ENCODE measurements around the gene FNTB. TPM values are rescaled to one million over a fixed set of nuclear protein-coding genes. Genes with fewer than 3 reads are reported as not detected.

Gene FNTB
- total and polyA plus RNA-seq, 5 experiments from 2014 or later, result 2.0 to 9.9 (median 7.7) TPM

- ATAC-seq, result no peak
Measured at GRCh38 chr14:65107200-65107599, 120.5 kb downstream of the FNTB start.

DNA sequence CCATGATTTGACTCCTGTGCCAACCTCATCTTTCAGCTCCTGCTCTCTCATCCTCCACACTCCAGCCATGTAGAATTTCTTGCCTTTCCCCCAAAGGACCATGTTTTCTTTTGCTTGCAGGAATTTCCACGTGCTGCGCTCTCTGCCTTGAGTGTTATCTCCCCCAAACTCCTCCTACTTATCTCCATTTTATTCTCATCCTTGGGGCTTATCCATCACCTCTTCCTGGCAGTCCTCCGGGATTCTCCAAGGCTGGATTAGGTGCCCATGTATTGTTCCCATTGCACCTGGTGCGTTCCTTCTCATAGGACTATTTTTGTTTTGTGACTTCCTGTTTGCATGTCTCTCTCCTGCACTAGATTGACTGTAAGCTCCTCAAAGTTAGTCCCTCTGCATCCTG, 122.7 kb downstream of the FNTB start:
- H3K9me3 Mint-ChIP-seq, result no peaks in the 10 kb centered on the region

More at GRCh38 chr14:65107200-65107599, 120.5 kb downstream of the FNTB start:
- no peak overlapping the region for H3K4me3 Mint-ChIP-seq
- POLR2A ChIA-PET, result no interaction called here
- no peak overlapping the region for H3K27ac Mint-ChIP-seq
- DNase-seq, result no peak
- no peaks in the 10 kb centered on the region for H3K36me3 Mint-ChIP-seq
- H3K4me1 Mint-ChIP-seq, result peaks cover 0 to 8% (median 4%) of the 10 kb centered on the region in 4 donors
- peaks cover 0 to 1% (median 0%) of the 10 kb centered on the region in 5 donors for H3K27me3 Mint-ChIP-seq
- no peaks in the 10 kb centered on the region for H3K9me3 Mint-ChIP-seq

DNA sequence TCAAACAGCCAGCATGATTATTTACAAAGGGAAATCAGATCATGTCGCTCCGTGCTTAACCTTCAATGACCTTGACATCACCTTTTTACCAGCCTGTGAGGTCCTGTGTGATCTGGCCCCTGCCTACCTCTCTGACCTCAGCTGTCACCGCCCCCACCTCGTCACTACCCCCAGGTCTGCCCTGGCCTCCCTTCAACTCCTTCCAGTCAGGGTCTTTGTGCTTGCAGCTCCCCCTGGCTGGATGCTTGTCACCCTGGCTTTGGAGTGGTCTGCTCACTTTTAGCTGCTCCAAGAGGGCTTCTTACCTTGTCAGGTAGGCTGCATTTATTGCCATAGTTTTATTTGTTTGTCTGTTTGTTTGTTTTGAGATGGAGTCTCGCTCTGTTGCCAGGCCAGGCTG, 123.8 kb downstream of the FNTB start:
- Mint-ChIP-seq H3K4me3 (no peak overlapping the region), H3K27ac (peak overlapping the region in 1 of 10 donors; percentile 22), H3K27me3 (no peaks in the 10 kb centered on the region), H3K4me1 (no peaks in the 10 kb centered on the region), H3K9me3 (no peaks in the 10 kb centered on the region), H3K36me3 (no peaks in the 10 kb centered on the region)
- ATAC-seq (no peak), DNase-seq (no peak)
- POLR2A ChIA-PET, result no interaction called here

More for the DNA sequence above, 122.7 kb downstream of the FNTB start:
- no peak for DNase-seq
- Mint-ChIP-seq H3K27me3 (no peaks in the 10 kb centered on the region), H3K4me3 (no peak overlapping the region), H3K27ac (no peak overlapping the region), H3K36me3 (no peaks in the 10 kb centered on the region), H3K4me1 (no peaks in the 10 kb centered on the region)
- no peak for ATAC-seq
- POLR2A ChIA-PET, result no interaction called here

Small RNA genes within 50 kb of the gene (microRNA-seq; reads per million reads assigned to microRNA genes)
- gene MIR4706 (ENCODE audit: borderline microRNAs expressed), result not detected

Other genes starting within 250 kb of the FNTB start
- under 1 TPM in 1 of 2 experiments, not detected in 1; 0.14 TPM for gene SPTB, start 107.0 kb upstream of the FNTB start, total RNA-seq
- gene SPTB, start 107.0 kb upstream of the FNTB start, polyA plus RNA-seq, result not detected
- 100 to 1,000 TPM in 1 of 2 experiments, 10 to 100 TPM in 1; 99.9 to 104 TPM for gene CHURC1, start 72.4 kb upstream of the FNTB start, total RNA-seq
- gene CHURC1, start 72.4 kb upstream of the FNTB start, polyA plus RNA-seq, result 100 to 1,000 TPM; 122 to 166 (median 148) TPM
- not detected for gene GPX2, start 44.1 kb upstream of the FNTB start, total RNA-seq
- gene GPX2, start 44.1 kb upstream of the FNTB start, polyA plus RNA-seq, result under 1 TPM in 1 of 3 donors, not detected in 2; 0.29 TPM
- 1 to 10 TPM; 4.7 TPM for gene RAB15, start 14.6 kb upstream of the FNTB start, total RNA-seq
- 10 to 100 TPM in 1 of 3 donors, 1 to 10 TPM in 2; 3.9 to 11.9 (median 4.2) TPM for gene RAB15, start 14.6 kb upstream of the FNTB start, polyA plus RNA-seq
- gene MAX, start 115.6 kb downstream of the FNTB start, total RNA-seq, result 100 to 1,000 TPM; 200 to 216 TPM
- gene MAX, start 115.6 kb downstream of the FNTB start, polyA plus RNA-seq, result 100 to 1,000 TPM; 121 to 140 (median 131) TPM

Data from naive thymus-derived CD8-positive, alpha-beta T cell (primary cell).